ENCODE results near the gene RBPMS2.

The RBPMS2 gene

GRCh38 chr15:64782751-64783150 is 7.4 kb upstream of the RBPMS2 start:
- no peak for DNase-seq (ENCODE audit: low spot score)

- no peak for DNase-seq (ENCODE audit: low spot score)
Observed at GRCh38 chr15:64781299-64781698, 5.9 kb upstream of the RBPMS2 start.

GRCh38 chr15:64780600-64781156 is 5.3 kb upstream of the RBPMS2 start:
- no peak for DNase-seq (ENCODE audit: low spot score)

- DNase-seq (ENCODE audit: low spot score) = no peak
Observed at GRCh38 chr15:64779630-64780029, 4.2 kb upstream of the RBPMS2 start.

GRCh38 chr15:64779024-64779423 is 3.6 kb upstream of the RBPMS2 start:
- no peak for DNase-seq (ENCODE audit: low spot score)

- no peak for DNase-seq (ENCODE audit: low spot score)
Observed at GRCh38 chr15:64776402-64776786, 1.0 kb upstream of the RBPMS2 start.

- DNase-seq (ENCODE audit: low spot score) = no peak
Observed at GRCh38 chr15:64774629-64775493, 528 bp downstream of the RBPMS2 start.

GRCh38 chr15:64774037-64774628 is 1.3 kb downstream of the RBPMS2 start:
- DNase-seq (ENCODE audit: low spot score) = no peak

GRCh38 chr15:64773606-64774005 is 1.8 kb downstream of the RBPMS2 start:
- DNase-seq (ENCODE audit: low spot score) = no peak

- DNase-seq (ENCODE audit: low spot score) = no peak
Observed at GRCh38 chr15:64772964-64773363, 2.4 kb downstream of the RBPMS2 start.

- no peak for DNase-seq (ENCODE audit: low spot score)
Observed at GRCh38 chr15:64772488-64772887, 2.9 kb downstream of the RBPMS2 start.

- DNase-seq (ENCODE audit: low spot score) = no peak
Observed at GRCh38 chr15:64770626-64771025, 4.8 kb downstream of the RBPMS2 start.

GRCh38 chr15:64767203-64767602 is 8.2 kb downstream of the RBPMS2 start:
- no peak for DNase-seq (ENCODE audit: low spot score)

GRCh38 chr15:64766058-64766457 is 9.3 kb downstream of the RBPMS2 start:
- DNase-seq (ENCODE audit: low spot score) = no peak

- DNase-seq (ENCODE audit: low spot score) = no peak
Observed at GRCh38 chr15:64763874-64764273, 11.5 kb downstream of the RBPMS2 start.

GRCh38 chr15:64763462-64763861 is 11.9 kb downstream of the RBPMS2 start:
- no peak for DNase-seq (ENCODE audit: low spot score)

- no peak for DNase-seq (ENCODE audit: low spot score)
Observed at GRCh38 chr15:64763021-64763420, 12.4 kb downstream of the RBPMS2 start.

GRCh38 chr15:64762546-64762945 is 12.8 kb downstream of the RBPMS2 start:
- no peak for DNase-seq (ENCODE audit: low spot score)

- DNase-seq (ENCODE audit: low spot score) = no peak
Observed at GRCh38 chr15:64761156-64761555, 14.2 kb downstream of the RBPMS2 start.

GRCh38 chr15:64760056-64760455 is 15.3 kb downstream of the RBPMS2 start:
- no peak for DNase-seq (ENCODE audit: low spot score)

GRCh38 chr15:64755427-64755940 is 19.9 kb downstream of the RBPMS2 start:
- DNase-seq (ENCODE audit: low spot score) = no peak

- DNase-seq (ENCODE audit: low spot score) = no peak
Observed at GRCh38 chr15:64754663-64755426, 20.5 kb downstream of the RBPMS2 start.

All from AG08395 (cell line).